ENCODE results near the gene BBC3.
A peak's percentile ranks its signal among the peaks of the same experiment; 100 is the strongest.
"Not testable (repeated sequence)": the region's sequence is repeated elsewhere in the genome, so short reads cannot be mapped to it uniquely, and the experiment has no call there.

The BBC3 gene

GRCh38 chr19:47258434-47258833, 27.4 kb upstream of the BBC3 start:
- DNase-seq (ENCODE audit: low read depth in 2 of 2, low spot score in 1 of 2), result no peak

- DNase-seq (ENCODE audit: low read depth in 2 of 2, low spot score in 1 of 2), result no peak
Observed at GRCh38 chr19:47257411-47258169, 26.6 kb upstream of the BBC3 start.

- DNase-seq (ENCODE audit: low read depth in 2 of 2, low spot score in 1 of 2), result peak; percentile 99 to 100
Observed at GRCh38 chr19:47256693-47257410, 25.9 kb upstream of the BBC3 start.

- DNase-seq (ENCODE audit: low read depth in 2 of 2, low spot score in 1 of 2), result peak; percentile 82 to 87
Observed at GRCh38 chr19:47255879-47256692, 25.1 kb upstream of the BBC3 start, which contains the start of gene CCDC9. Gene CCDC9 (plus strand): TSS chr19:47256525. CDS start chr19:47258401, 1,876 bp downstream.

GRCh38 chr19:47253970-47254369, 23.0 kb upstream of the BBC3 start:
- DNase-seq (ENCODE audit: low read depth in 2 of 2, low spot score in 1 of 2), result no peak

- DNase-seq (ENCODE audit: low read depth in 2 of 2, low spot score in 1 of 2), result no peak
Observed at GRCh38 chr19:47253467-47253881, 22.5 kb upstream of the BBC3 start.

GRCh38 chr19:47253016-47253415, 22.0 kb upstream of the BBC3 start:
- DNase-seq (ENCODE audit: low read depth in 2 of 2, low spot score in 1 of 2), result not testable (repeated sequence)

- peak; percentile 57 to 77 for DNase-seq (ENCODE audit: low read depth in 2 of 2, low spot score in 1 of 2)
Observed at GRCh38 chr19:47247308-47247990, 16.4 kb upstream of the BBC3 start.

GRCh38 chr19:47243776-47244547, 13.0 kb upstream of the BBC3 start:
- peak; percentile 76 to 83 for DNase-seq (ENCODE audit: low read depth in 2 of 2, low spot score in 1 of 2)

GRCh38 chr19:47243364-47243775, 12.4 kb upstream of the BBC3 start:
- no peak for DNase-seq (ENCODE audit: low read depth in 2 of 2, low spot score in 1 of 2)

- no peak for DNase-seq (ENCODE audit: low read depth in 2 of 2, low spot score in 1 of 2)
Observed at GRCh38 chr19:47241919-47242577, 11.0 kb upstream of the BBC3 start.

- peak; percentile 73 to 74 for DNase-seq (ENCODE audit: low read depth in 2 of 2, low spot score in 1 of 2)
Observed at GRCh38 chr19:47240996-47241918, 10.3 kb upstream of the BBC3 start.

- DNase-seq (ENCODE audit: low read depth in 2 of 2, low spot score in 1 of 2), result no peak
Observed at GRCh38 chr19:47240556-47240955, 9.6 kb upstream of the BBC3 start.

GRCh38 chr19:47239610-47240296, 8.8 kb upstream of the BBC3 start:
- peak in 1 of 2 donors; percentile 44 for DNase-seq (ENCODE audit: low read depth in 2 of 2, low spot score in 1 of 2)

GRCh38 chr19:47239152-47239551, 8.2 kb upstream of the BBC3 start:
- DNase-seq (ENCODE audit: low read depth in 2 of 2, low spot score in 1 of 2), result no peak

GRCh38 chr19:47236072-47236675, 5.2 kb upstream of the BBC3 start:
- no peak for DNase-seq (ENCODE audit: low read depth in 2 of 2, low spot score in 1 of 2)

GRCh38 chr19:47232422-47233211, 1.6 kb upstream of the BBC3 start:
- DNase-seq (ENCODE audit: low read depth in 2 of 2, low spot score in 1 of 2), result no peak

All from stimulated activated CD8-positive, alpha-beta memory T cell treated with anti-CD3 and anti-CD28 coated beads, Interleukin-4, amount 100 ng/mL, for 4 hours (primary cell).